ENCODE results near the gene SCN1B. TPM values are rescaled to one million over a fixed set of nuclear protein-coding genes. Genes with fewer than 3 reads are reported as not detected.

Gene SCN1B
- total and polyA plus RNA-seq, 10 of the 15 experiments (the other 5 are each of a cell fraction or from before 2014, with no cell fraction given): 0.04 to 0.54 (median 0.11) TPM; not detected in 3

DNA sequence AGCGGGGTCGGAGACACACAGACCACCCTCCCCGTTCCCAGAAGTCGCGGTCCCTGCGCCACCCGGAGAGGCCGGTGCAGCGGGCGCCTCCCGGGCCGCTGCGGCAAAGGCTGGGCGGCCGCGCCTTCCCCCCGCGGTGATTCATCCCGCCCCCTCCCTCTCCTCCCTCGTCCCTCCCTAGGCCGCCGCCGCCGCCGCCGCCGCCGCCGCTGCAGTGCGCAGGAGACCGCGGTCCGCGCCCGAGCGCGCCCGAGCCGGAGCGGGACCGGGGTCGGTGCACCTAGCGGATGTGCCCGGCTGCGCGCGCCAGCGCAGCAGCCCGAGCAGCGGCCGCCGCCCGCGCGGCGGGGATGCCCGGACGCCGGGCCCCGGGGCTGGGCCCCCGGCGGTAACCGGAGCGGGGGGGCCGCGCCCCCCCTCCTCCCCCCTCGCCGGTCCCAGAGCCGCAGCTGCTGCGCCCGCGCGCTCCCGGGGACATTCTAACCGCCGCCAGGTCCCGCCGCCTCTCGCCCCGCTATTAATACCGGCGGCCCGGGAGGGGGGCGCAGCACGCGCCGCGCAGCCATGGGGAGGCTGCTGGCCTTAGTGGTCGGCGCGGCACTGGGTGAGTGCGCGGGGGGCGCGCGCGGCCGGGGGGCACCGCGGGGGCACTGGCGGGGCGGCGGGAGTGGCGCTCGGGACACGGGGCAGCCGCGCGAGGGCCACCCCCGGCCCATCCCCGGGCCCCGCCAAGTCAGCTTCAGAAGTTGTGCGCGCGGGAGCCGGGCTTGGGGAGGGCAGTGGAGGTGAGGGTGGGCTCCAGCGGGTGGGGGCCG is at the start of gene SCN1B (continued):
- TF ChIP-seq, protein P1, sequence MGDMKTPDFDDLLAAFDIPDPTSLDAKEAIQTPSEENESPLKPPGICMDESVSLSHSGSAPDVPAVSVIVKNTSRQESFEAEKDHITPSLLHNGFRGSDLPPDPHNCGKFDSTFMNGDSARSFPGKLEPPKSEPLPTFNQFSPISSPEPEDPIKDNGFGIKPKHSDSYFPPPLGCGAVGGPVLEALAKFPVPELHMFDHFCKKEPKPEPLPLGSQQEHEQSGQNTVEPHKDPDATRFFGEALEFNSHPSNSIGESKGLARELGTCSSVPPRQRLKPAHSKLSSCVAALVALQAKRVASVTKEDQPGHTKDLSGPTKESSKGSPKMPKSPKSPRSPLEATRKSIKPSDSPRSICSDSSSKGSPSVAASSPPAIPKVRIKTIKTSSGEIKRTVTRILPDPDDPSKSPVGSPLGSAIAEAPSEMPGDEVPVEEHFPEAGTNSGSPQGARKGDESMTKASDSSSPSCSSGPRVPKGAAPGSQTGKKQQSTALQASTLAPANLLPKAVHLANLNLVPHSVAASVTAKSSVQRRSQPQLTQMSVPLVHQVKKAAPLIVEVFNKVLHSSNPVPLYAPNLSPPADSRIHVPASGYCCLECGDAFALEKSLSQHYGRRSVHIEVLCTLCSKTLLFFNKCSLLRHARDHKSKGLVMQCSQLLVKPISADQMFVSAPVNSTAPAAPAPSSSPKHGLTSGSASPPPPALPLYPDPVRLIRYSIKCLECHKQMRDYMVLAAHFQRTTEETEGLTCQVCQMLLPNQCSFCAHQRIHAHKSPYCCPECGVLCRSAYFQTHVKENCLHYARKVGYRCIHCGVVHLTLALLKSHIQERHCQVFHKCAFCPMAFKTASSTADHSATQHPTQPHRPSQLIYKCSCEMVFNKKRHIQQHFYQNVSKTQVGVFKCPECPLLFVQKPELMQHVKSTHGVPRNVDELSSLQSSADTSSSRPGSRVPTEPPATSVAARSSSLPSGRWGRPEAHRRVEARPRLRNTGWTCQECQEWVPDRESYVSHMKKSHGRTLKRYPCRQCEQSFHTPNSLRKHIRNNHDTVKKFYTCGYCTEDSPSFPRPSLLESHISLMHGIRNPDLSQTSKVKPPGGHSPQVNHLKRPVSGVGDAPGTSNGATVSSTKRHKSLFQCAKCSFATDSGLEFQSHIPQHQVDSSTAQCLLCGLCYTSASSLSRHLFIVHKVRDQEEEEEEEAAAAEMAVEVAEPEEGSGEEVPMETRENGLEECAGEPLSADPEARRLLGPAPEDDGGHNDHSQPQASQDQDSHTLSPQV (IDR thresholded peaks at IDR 0.05): no peak
- no peak for TF ChIP-seq CHD2 (IDR thresholded peaks at IDR 0.05; ENCODE audit: borderline replicate concordance, low read depth, low read length)
- TF ChIP-seq MXI1 (IDR thresholded peaks at IDR 0.05; ENCODE audit: low read depth, low read length): no peak
- no peak for TF ChIP-seq HDAC6 (IDR thresholded peaks at IDR 0.05; ENCODE audit: unreplicated experiment)
- TF ChIP-seq ZNF622 (IDR thresholded peaks at IDR 0.05): no peak
- no peak for TF ChIP-seq SMAD5 (IDR thresholded peaks at IDR 0.05; ENCODE audit: low read depth)

DNA sequence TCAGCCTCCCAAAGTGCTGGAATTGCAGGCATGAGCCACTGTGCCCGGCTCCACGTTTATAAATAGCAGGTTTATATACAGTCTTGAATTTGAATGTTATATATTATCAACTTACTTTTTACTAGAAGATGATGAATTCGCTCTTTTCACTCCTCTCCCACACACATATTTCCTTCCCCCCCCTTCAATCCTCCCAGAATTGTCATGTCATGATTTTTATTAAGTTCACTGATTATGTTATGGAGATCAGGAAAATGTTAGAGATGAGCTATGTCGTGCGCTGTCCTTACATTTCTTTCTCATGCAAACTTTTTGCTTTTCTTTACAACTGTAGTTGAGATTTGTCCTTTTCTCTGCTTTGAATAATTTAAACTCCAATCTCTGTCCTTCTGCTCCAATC is 48.0 kb upstream of the SCN1B start:
- no peaks in the 10 kb centered on the region for H4K20me1 ChIP-seq (ENCODE audit: control insufficient read depth, insufficient read depth)
- ChIA-PET POLR2A (interaction anchor here (0.6 kb wide), 1 partner anchor 18 kb away, joined by 8 read pairs; the partner anchor contains the start of gene GRAMD1A), SMC1A (ENCODE audit: uncharacterized antibody, unreplicated experiment) (interaction anchor here (0.8 kb wide), 1 partner anchor 17 kb away, joined by 5 read pairs; no protein-coding TSS in a partner anchor), RAD21 (ENCODE audit: unreplicated experiment) (no interaction called here), CTCF (interaction anchor here (1.0 to 1.6 kb wide), 2 partner anchors 31 to 74 kb away, joined by 4 read pairs; no protein-coding TSS in a partner anchor)
- WGBS (ENCODE audit: insufficient coverage, insufficient replicate concordance, low lambda C conversion rate, missing lambda C conversion rate): 76% methylated on average over 5 of the region's 5 CpGs
- intact Hi-C loops (cut with micrococcal nuclease; ENCODE audit: unreplicated experiment) (no loop called here), in situ Hi-C loops (cut with MboI) (no loop called here)
- no peaks in the 10 kb centered on the region for H3K27me3 ChIP-seq (replicated peaks in 1 of 2; ENCODE audit: control insufficient read depth in 2 of 2, insufficient read depth in 2 of 2, low read length in 1 of 2)
- no peak overlapping the region for H3K27ac ChIP-seq (ENCODE audit: control insufficient read depth, insufficient read depth)
- no peak for DNase-seq (ENCODE audit: low read depth, low spot score)
- no peak for FAIRE-seq
- H3K79me2 ChIP-seq (ENCODE audit: control insufficient read depth, insufficient read depth, low read length): no peaks in the 10 kb centered on the region
- no peaks in the 10 kb centered on the region; the same call in 2 of the 3 replicates for H3K9me3 ChIP-seq (replicated peaks; ENCODE audit: control insufficient read depth, insufficient read depth, low read length)
- H3K4me1 ChIP-seq (ENCODE audit: control insufficient read depth, insufficient read depth, low read length): no peaks in the 10 kb centered on the region
- H3K4me3 ChIP-seq: no peak overlapping the region
- H3K4me2 ChIP-seq (ENCODE audit: control insufficient read depth, insufficient read depth): no peak overlapping the region
- no peak overlapping the region for H3K9ac ChIP-seq (ENCODE audit: control insufficient read depth, insufficient read depth, low read length)
- BruUV-seq (replicated peaks): no TSS peak
- no peak for ATAC-seq
- no peak overlapping the region for H2AFZ ChIP-seq (ENCODE audit: control insufficient read depth, low read depth, low read length)
- no peaks in the 10 kb centered on the region for H3K36me3 ChIP-seq (ENCODE audit: control insufficient read depth in 2 of 2, insufficient read depth in 2 of 2, low read length in 1 of 2)
- TF ChIP-seq, protein P2, sequence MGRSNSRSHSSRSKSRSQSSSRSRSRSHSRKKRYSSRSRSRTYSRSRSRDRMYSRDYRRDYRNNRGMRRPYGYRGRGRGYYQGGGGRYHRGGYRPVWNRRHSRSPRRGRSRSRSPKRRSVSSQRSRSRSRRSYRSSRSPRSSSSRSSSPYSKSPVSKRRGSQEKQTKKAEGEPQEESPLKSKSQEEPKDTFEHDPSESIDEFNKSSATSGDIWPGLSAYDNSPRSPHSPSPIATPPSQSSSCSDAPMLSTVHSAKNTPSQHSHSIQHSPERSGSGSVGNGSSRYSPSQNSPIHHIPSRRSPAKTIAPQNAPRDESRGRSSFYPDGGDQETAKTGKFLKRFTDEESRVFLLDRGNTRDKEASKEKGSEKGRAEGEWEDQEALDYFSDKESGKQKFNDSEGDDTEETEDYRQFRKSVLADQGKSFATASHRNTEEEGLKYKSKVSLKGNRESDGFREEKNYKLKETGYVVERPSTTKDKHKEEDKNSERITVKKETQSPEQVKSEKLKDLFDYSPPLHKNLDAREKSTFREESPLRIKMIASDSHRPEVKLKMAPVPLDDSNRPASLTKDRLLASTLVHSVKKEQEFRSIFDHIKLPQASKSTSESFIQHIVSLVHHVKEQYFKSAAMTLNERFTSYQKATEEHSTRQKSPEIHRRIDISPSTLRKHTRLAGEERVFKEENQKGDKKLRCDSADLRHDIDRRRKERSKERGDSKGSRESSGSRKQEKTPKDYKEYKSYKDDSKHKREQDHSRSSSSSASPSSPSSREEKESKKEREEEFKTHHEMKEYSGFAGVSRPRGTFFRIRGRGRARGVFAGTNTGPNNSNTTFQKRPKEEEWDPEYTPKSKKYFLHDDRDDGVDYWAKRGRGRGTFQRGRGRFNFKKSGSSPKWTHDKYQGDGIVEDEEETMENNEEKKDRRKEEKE (IDR thresholded peaks at IDR 0.05): no peak
- TF ChIP-seq, protein P3, sequence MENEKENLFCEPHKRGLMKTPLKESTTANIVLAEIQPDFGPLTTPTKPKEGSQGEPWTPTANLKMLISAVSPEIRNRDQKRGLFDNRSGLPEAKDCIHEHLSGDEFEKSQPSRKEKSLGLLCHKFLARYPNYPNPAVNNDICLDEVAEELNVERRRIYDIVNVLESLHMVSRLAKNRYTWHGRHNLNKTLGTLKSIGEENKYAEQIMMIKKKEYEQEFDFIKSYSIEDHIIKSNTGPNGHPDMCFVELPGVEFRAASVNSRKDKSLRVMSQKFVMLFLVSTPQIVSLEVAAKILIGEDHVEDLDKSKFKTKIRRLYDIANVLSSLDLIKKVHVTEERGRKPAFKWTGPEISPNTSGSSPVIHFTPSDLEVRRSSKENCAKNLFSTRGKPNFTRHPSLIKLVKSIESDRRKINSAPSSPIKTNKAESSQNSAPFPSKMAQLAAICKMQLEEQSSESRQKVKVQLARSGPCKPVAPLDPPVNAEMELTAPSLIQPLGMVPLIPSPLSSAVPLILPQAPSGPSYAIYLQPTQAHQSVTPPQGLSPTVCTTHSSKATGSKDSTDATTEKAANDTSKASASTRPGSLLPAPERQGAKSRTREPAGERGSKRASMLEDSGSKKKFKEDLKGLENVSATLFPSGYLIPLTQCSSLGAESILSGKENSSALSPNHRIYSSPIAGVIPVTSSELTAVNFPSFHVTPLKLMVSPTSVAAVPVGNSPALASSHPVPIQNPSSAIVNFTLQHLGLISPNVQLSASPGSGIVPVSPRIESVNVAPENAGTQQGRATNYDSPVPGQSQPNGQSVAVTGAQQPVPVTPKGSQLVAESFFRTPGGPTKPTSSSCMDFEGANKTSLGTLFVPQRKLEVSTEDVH (IDR thresholded peaks at IDR 0.05; ENCODE audit: low read depth, partially characterized antibody): no peak
- TF ChIP-seq STAT1 (conservative IDR thresholded peaks at IDR 0.05) (no peak), PML (IDR thresholded peaks at IDR 0.05; ENCODE audit: low read length) (no peak)
